Mesendoderm (in vitro differentiated cells): ENCODE measurements around the gene F12.

Experiments used
- DNase-seq: peaks from one replicate; pipeline ENCODE4 v3.0.0; 2013
- H2AK5ac ChIP-seq: 2 replicates; pipeline ENCODE4 v1.6.1; 2013; ENCODE audit warnings: low read length, inconsistent platforms
- H2BK120ac ChIP-seq: 2 replicates; pipeline ENCODE4 v1.6.1; 2013; ENCODE audit warnings: low read depth, mild to moderate bottlenecking, low read length, moderate library complexity, mixed read lengths
- H2BK15ac ChIP-seq: replicated peaks from 2 replicates; pipeline ENCODE4 v1.6.1; 2013; ENCODE audit warnings: low read depth, mild to moderate bottlenecking, moderate library complexity
- H2BK5ac ChIP-seq: 2 replicates; pipeline ENCODE4 v1.6.1; 2013; ENCODE audit warnings: low read length, inconsistent platforms
- H3K18ac ChIP-seq: 2 replicates; pipeline ENCODE4 v1.6.1; 2013; ENCODE audit warnings: mild to moderate bottlenecking, low read length, mixed read lengths
- H3K23ac ChIP-seq: one replicate; pipeline ENCODE4 v1.6.1; 2013; ENCODE audit warnings: low read length
- H3K27ac ChIP-seq: 2 replicates; pipeline ENCODE4 v1.5.1; 2013; ENCODE audit warnings: low read depth, mild to moderate bottlenecking, inconsistent platforms, low read length, moderate library complexity
- H3K27me3 ChIP-seq: 2 replicates; pipeline ENCODE4 v1.6.1; 2013; ENCODE audit warnings: low read length, control low read depth, mild to moderate bottlenecking, inconsistent platforms; ENCODE audit not compliant: insufficient read depth, poor library complexity
- H3K36me3 ChIP-seq: 2 replicates; pipeline ENCODE4 v1.6.1; 2013; ENCODE audit warnings: low read length, inconsistent platforms; ENCODE audit not compliant: control insufficient read depth, insufficient read depth
- H3K4ac ChIP-seq: one replicate; pipeline ENCODE4 v1.6.1; 2013; ENCODE audit warnings: low read depth, mild to moderate bottlenecking, low read length, moderate library complexity
- H3K4me1 ChIP-seq: 2 replicates; pipeline ENCODE4 v1.6.1; 2013; ENCODE audit warnings: low read depth, low read length, inconsistent platforms; ENCODE audit not compliant: control insufficient read depth
- H3K4me2 ChIP-seq: 2 replicates; pipeline ENCODE4 v1.6.1; 2013; ENCODE audit warnings: low read length
- H3K4me3 ChIP-seq: 2 replicates; pipeline ENCODE4 v1.5.1; 2013; ENCODE audit warnings: mild to moderate bottlenecking, low read length
- H3K56ac ChIP-seq: one replicate; pipeline ENCODE4 v1.6.1; 2013; ENCODE audit warnings: low read length
- H3K79me1 ChIP-seq: 2 replicates; pipeline ENCODE4 v1.6.1; 2013; ENCODE audit warnings: low read length, inconsistent platforms
- H3K79me2 ChIP-seq: 2 replicates; pipeline ENCODE4 v1.6.1; 2013; ENCODE audit warnings: mild to moderate bottlenecking, low read length; ENCODE audit not compliant: control insufficient read depth, insufficient read depth
- H3K9ac ChIP-seq: 2 replicates; pipeline ENCODE4 v1.6.1; 2013; ENCODE audit warnings: low read length, inconsistent platforms
- H4K5ac ChIP-seq: one replicate; pipeline ENCODE4 v1.6.1; 2013; ENCODE audit warnings: low read length
- H4K8ac ChIP-seq: one replicate; pipeline ENCODE4 v1.6.1; 2013; ENCODE audit warnings: low read depth, mild to moderate bottlenecking, control low read depth, low read length, moderate library complexity
- WGBS: extraction: QIAGEN DNeasy Blood & Tissue Kit; methylation state at CpG from one replicate; pipeline ENCODE4 v1.1.7; 2013; ENCODE audit warnings: low lambda C conversion rate, missing lambda C conversion rate; ENCODE audit not compliant: insufficient coverage; ENCODE audit errors: extremely low coverage; 5-methylcytosine and 5-hydroxymethylcytosine counted together

F12 gene

GRCh38 chr5:177442066-177442826 lies 32.9 kb upstream of the F12 start:
- H2BK5ac ChIP-seq = no peak overlapping the region
- H3K27ac ChIP-seq = no peak overlapping the region
- H3K9ac ChIP-seq = no peak overlapping the region
- no peaks in the 10 kb centered on the region for H3K27me3 ChIP-seq
- H3K56ac ChIP-seq = no peak overlapping the region
- no peak overlapping the region for H4K8ac ChIP-seq
- no peak overlapping the region for H2BK15ac ChIP-seq
- no peak overlapping the region for H3K23ac ChIP-seq
- peaks cover 1% of the 10 kb centered on the region for H3K36me3 ChIP-seq
- no peak overlapping the region for H3K4me3 ChIP-seq
- no peaks in the 10 kb centered on the region for H3K79me2 ChIP-seq
- WGBS = no CpG with 5 or more reads among the region's 20 CpGs
- H3K79me1 ChIP-seq = no peaks in the 10 kb centered on the region
- no peak overlapping the region for H3K4ac ChIP-seq
- no peak overlapping the region for H3K4me2 ChIP-seq
- no peaks in the 10 kb centered on the region for H3K4me1 ChIP-seq
- DNase-seq = no peak
- no peak overlapping the region for H4K5ac ChIP-seq
- H2BK120ac ChIP-seq = no peak overlapping the region
- H3K18ac ChIP-seq = no peak overlapping the region
- H2AK5ac ChIP-seq = no peak overlapping the region

GRCh38 chr5:177440990-177441780 lies 31.8 kb upstream of the F12 start:
- Histone ChIP-seq H2BK120ac (no peak overlapping the region), H3K36me3 (peaks cover 1% of the 10 kb centered on the region), H3K27me3 (no peaks in the 10 kb centered on the region), H3K4me2 (no peak overlapping the region), H4K5ac (no peak overlapping the region), H3K56ac (no peak overlapping the region), H3K79me1 (no peaks in the 10 kb centered on the region), H3K4me1 (no peaks in the 10 kb centered on the region), H3K18ac (no peak overlapping the region), H2AK5ac (no peak overlapping the region), H3K23ac (no peak overlapping the region), H2BK5ac (no peak overlapping the region), H2BK15ac (no peak overlapping the region), H3K9ac (no peak overlapping the region), H3K79me2 (no peaks in the 10 kb centered on the region), H3K4ac (no peak overlapping the region), H3K4me3 (no peak overlapping the region), H3K27ac (no peak overlapping the region), H4K8ac (no peak overlapping the region)
- no peak for DNase-seq
- WGBS = no CpG with 5 or more reads among the region's 26 CpGs

GRCh38 chr5:177440211-177440989 lies 31.0 kb upstream of the F12 start:
- H3K36me3 ChIP-seq = peaks cover 1% of the 10 kb centered on the region
- no peak overlapping the region for H2BK5ac ChIP-seq
- no peak overlapping the region for H3K27ac ChIP-seq
- H3K4me2 ChIP-seq = no peak overlapping the region
- H3K4me3 ChIP-seq = no peak overlapping the region
- DNase-seq = no peak
- H3K56ac ChIP-seq = no peak overlapping the region
- H2AK5ac ChIP-seq = no peak overlapping the region
- no CpG with 5 or more reads among the region's 24 CpGs for WGBS
- no peaks in the 10 kb centered on the region for H3K4me1 ChIP-seq
- H3K27me3 ChIP-seq = no peaks in the 10 kb centered on the region
- no peak overlapping the region for H3K18ac ChIP-seq
- no peak overlapping the region for H3K23ac ChIP-seq
- no peaks in the 10 kb centered on the region for H3K79me1 ChIP-seq
- no peak overlapping the region for H2BK15ac ChIP-seq
- H3K9ac ChIP-seq = no peak overlapping the region
- H3K4ac ChIP-seq = no peak overlapping the region
- H4K5ac ChIP-seq = no peak overlapping the region
- no peak overlapping the region for H2BK120ac ChIP-seq
- H4K8ac ChIP-seq = no peak overlapping the region
- H3K79me2 ChIP-seq = no peaks in the 10 kb centered on the region

GRCh38 chr5:177439518-177440053 lies 30.2 kb upstream of the F12 start:
- H3K79me1 ChIP-seq = no peaks in the 10 kb centered on the region
- H3K4ac ChIP-seq = no peak overlapping the region
- no peak overlapping the region for H3K9ac ChIP-seq
- WGBS = no CpG with 5 or more reads among the region's 4 CpGs
- H2BK120ac ChIP-seq = no peak overlapping the region
- no peak overlapping the region for H3K4me3 ChIP-seq
- no peak overlapping the region for H2BK5ac ChIP-seq
- no peak overlapping the region for H3K4me2 ChIP-seq
- no peak for DNase-seq
- H3K79me2 ChIP-seq = no peaks in the 10 kb centered on the region
- H2BK15ac ChIP-seq = no peak overlapping the region
- H4K5ac ChIP-seq = no peak overlapping the region
- no peaks in the 10 kb centered on the region for H3K4me1 ChIP-seq
- no peaks in the 10 kb centered on the region for H3K27me3 ChIP-seq
- no peak overlapping the region for H4K8ac ChIP-seq
- H3K27ac ChIP-seq = no peak overlapping the region
- H3K36me3 ChIP-seq = peaks cover 1% of the 10 kb centered on the region
- no peak overlapping the region for H3K23ac ChIP-seq
- no peak overlapping the region for H3K56ac ChIP-seq
- H3K18ac ChIP-seq = no peak overlapping the region
- no peak overlapping the region for H2AK5ac ChIP-seq

- Histone ChIP-seq H3K4me1 (no peaks in the 10 kb centered on the region), H2BK120ac (no peak overlapping the region), H2AK5ac (no peak overlapping the region), H3K56ac (no peak overlapping the region), H3K79me2 (no peaks in the 10 kb centered on the region), H3K27ac (no peak overlapping the region), H3K36me3 (peaks cover 1% of the 10 kb centered on the region), H3K4ac (no peak overlapping the region), H3K4me2 (no peak overlapping the region), H2BK15ac (no peak overlapping the region), H3K27me3 (no peaks in the 10 kb centered on the region), H3K9ac (no peak overlapping the region), H3K4me3 (no peak overlapping the region), H4K8ac (no peak overlapping the region), H3K18ac (no peak overlapping the region), H3K79me1 (no peaks in the 10 kb centered on the region), H2BK5ac (no peak overlapping the region), H3K23ac (no peak overlapping the region), H4K5ac (no peak overlapping the region)
- WGBS = no CpG with 5 or more reads among the region's 10 CpGs
- DNase-seq = no peak
Measured at GRCh38 chr5:177438468-177438867, 29.1 kb upstream of the F12 start.
